ENCODE results near the gene TBC1D22B. TPM values are rescaled to one million over a fixed set of nuclear protein-coding genes. Genes with fewer than 3 reads are reported as not detected.

The TBC1D22B gene
- total and polyA plus RNA-seq, 9 of the 15 experiments (the other 6 are each of a cell fraction or from before 2014, with no cell fraction given) = 4.8 to 24.2 (median 13.5) TPM

GRCh38 chr6:37244430-37245310 lies 12.9 kb upstream of the TBC1D22B start:
- H3K9me3 ChIP-seq (replicated peaks; ENCODE audit: control insufficient read depth, insufficient read depth, low read depth, low read length) = no peaks in the 10 kb centered on the region
- 41% methylated on average over 6 of the region's 6 CpGs for WGBS (ENCODE audit: insufficient coverage, low coverage, missing lambda C conversion rate)
- intact Hi-C loops (cut with micrococcal nuclease) = loop anchor here (5.0 kb wide), 1 partner anchor 58 kb away; no protein-coding TSS in a partner anchor
- POLR2A ChIA-PET = interaction anchor here (1.0 to 5.1 kb wide), 5 partner anchors 11 to 50 kb away, joined by 3 to 59 read pairs (median 3); partner anchors contain the start of genes TBC1D22B and TMEM217
- H3K9ac ChIP-seq (ENCODE audit: insufficient read depth in 1 of 2, low read depth in 2 of 2, low read length in 2 of 2) = peak overlapping the region; percentile 9 to 27; a peak in 2 of 4 replicates
- CTCF ChIA-PET (ENCODE audit: low intra/inter-chr PET ratio) = interaction anchor here (0.6 kb wide), 1 partner anchor 346 kb away, joined by 4 read pairs; no protein-coding TSS in a partner anchor
- no peak overlapping the region for H3K4me3 ChIP-seq
- ATAC-seq (peak; percentile 46), FAIRE-seq (peak; percentile 80), DNase-seq (ENCODE audit: extremely low read depth in 1 of 4, low spot score in 3 of 4) (peak in 3 of 4 experiments; percentile 37 to 76 (median 41))
- no peaks in the 10 kb centered on the region for H4K20me1 ChIP-seq (replicated peaks; ENCODE audit: control insufficient read depth, insufficient read depth, low read length)
- H3K4me1 ChIP-seq (replicated peaks in 1 of 2; ENCODE audit: control insufficient read depth in 2 of 2, insufficient read depth in 2 of 2, low read length in 2 of 2) = peaks cover 25 to 61% of the 10 kb centered on the region in 2 experiments
- peak overlapping the region; percentile 79 for H2AFZ ChIP-seq (ENCODE audit: low read depth, low read length)
- no peaks in the 10 kb centered on the region for H3K27me3 ChIP-seq (ENCODE audit: control insufficient read depth in 2 of 2, insufficient read depth in 2 of 2, low read length in 2 of 2)
- in situ Hi-C loops (cut with MboI) = no loop called here
- H3K27ac ChIP-seq (ENCODE audit: extremely low read depth, low read depth, low read length) = peak overlapping the region; percentile 65
- peak overlapping the region; percentile 49; the same call in 1 of the 2 replicates for H3K4me2 ChIP-seq (ENCODE audit: insufficient read depth, low read length)
- H3K9me1 ChIP-seq (ENCODE audit: control insufficient read depth, insufficient read depth, low read length) = no peaks in the 10 kb centered on the region
- BruUV-seq (replicated peaks) = no TSS peak
- no peaks in the 10 kb centered on the region for H3K79me2 ChIP-seq (ENCODE audit: control insufficient read depth, insufficient read depth, low read length)
- no peaks in the 10 kb centered on the region for H3K36me3 ChIP-seq (ENCODE audit: control insufficient read depth, insufficient read depth, low read length)
- no peak for TF ChIP-seq ESRRA (IDR thresholded peaks at IDR 0.05; ENCODE audit: borderline replicate concordance, low read depth)
- TF ChIP-seq HBP1 (CRISPR knock-in tag; IDR thresholded peaks at IDR 0.05) = no peak
- TF ChIP-seq ZNF165 (CRISPR knock-in tag; IDR thresholded peaks at IDR 0.05; ENCODE audit: borderline replicate concordance) = no peak
- no peak for TF ChIP-seq ZNF23 (CRISPR knock-in tag; IDR thresholded peaks at IDR 0.05)
- no peak for TF ChIP-seq DNMT1 (IDR thresholded peaks at IDR 0.05)
- no peak for TF ChIP-seq PML (IDR thresholded peaks at IDR 0.05; ENCODE audit: low read length)
- no peak for TF ChIP-seq LCOR (CRISPR knock-in tag; IDR thresholded peaks at IDR 0.05)
- no peak for TF ChIP-seq NKRF (IDR thresholded peaks at IDR 0.05; ENCODE audit: borderline replicate concordance)
- no peak for TF ChIP-seq CHAMP1 (IDR thresholded peaks at IDR 0.05)
- TF ChIP-seq JUNB (CRISPR knock-in tag; conservative IDR thresholded peaks at IDR 0.05) = no peak
- no peak for TF ChIP-seq ZZZ3 (IDR thresholded peaks at IDR 0.05)
- TF ChIP-seq HDAC2 (IDR thresholded peaks at IDR 0.05) = no peak
- no peak for TF ChIP-seq ADNP (tag; IDR thresholded peaks at IDR 0.05)
- TF ChIP-seq ZC3H11A (IDR thresholded peaks at IDR 0.05; ENCODE audit: low read depth, low read length) = no peak
- TF ChIP-seq RB1 (IDR thresholded peaks at IDR 0.05; ENCODE audit: low read depth) = no peak
- no peak for TF ChIP-seq ZBTB8A (IDR thresholded peaks at IDR 0.05; ENCODE audit: partially characterized antibody)
- no peak for TF ChIP-seq RBM34 (IDR thresholded peaks at IDR 0.05; ENCODE audit: borderline replicate concordance, insufficient read depth, low read length)
